A549 treated with AZD9567 at 1 μM for 4 hours (cell line): ENCODE results near the gene DSN1. TPM values are rescaled to one million over a fixed set of nuclear protein-coding genes. Genes with fewer than 3 reads are reported as not detected.

Experiments used
- total RNA-seq: library from RNA; stranded (reverse); fragments of 200-300 nt; extraction: Qiagen RNA extraction; gene quantifications from 5 replicates; pipeline ENCODE4 v1.2.3, GENCODE V29; 2022; ENCODE audit not compliant: insufficient read depth

The DSN1 gene
- 23.1 to 33.1 TPM (median 24.5 TPM) in 5 replicates for total RNA-seq

GRCh38 chr20:36773597-36774390, at the start of gene DSN1:
TSS of gene DSN1 (minus strand) at chr20:36773763. CDS start at chr20:36771458, 2,305 bp downstream.

GRCh38 chr20:36745927-36746659, 27.5 kb downstream of the DSN1 start, which contains the start of gene NDRG3:
TSS of gene NDRG3 (minus strand) at chr20:36746090. CDS start at chr20:36721735, 24,355 bp downstream.

Other genes starting within 250 kb of the DSN1 start
- gene MYL9, start 232.2 kb downstream of the DSN1 start, total RNA-seq: 15.0 to 23.9 TPM (median 18.4 TPM) in 5 replicates
- 2.9 to 4.9 TPM (median 3.5 TPM) in 5 replicates for gene TGIF2, start 200.2 kb downstream of the DSN1 start, total RNA-seq
- 177 to 275 TPM (median 251 TPM) in 5 replicates for gene RAB5IF, start 168.0 kb downstream of the DSN1 start, total RNA-seq
- gene SLA2, start 127.6 kb downstream of the DSN1 start, total RNA-seq: 0.02 to 0.10 TPM (median 0.05 TPM) in 3 of 5 replicates, not detected in the others
- 18.6 to 22.3 TPM (median 20.3 TPM) in 5 replicates for gene NDRG3, start 27.7 kb downstream of the DSN1 start, total RNA-seq
- not detected in 5 replicates for gene TLDC2, start 102.4 kb upstream of the DSN1 start, total RNA-seq
- 7.9 to 9.7 TPM (median 8.3 TPM) in 5 replicates for gene SAMHD1, start 177.9 kb upstream of the DSN1 start, total RNA-seq